SK-N-SH (cell line): ENCODE results near the gene ZIC2. TPM values are rescaled to one million over a fixed set of nuclear protein-coding genes. Genes with fewer than 3 reads are reported as not detected.

Experiments used
- CTCF ChIA-PET: fragments of 300-600, 350-600 bp; formaldehyde crosslinking; extraction: SDS; loops from one replicate; lab custom pipeline; 2021; lab: Yijun Ruan, JAX
- POLR2A ChIA-PET: fragments of 350-600 bp; sonication (Branson Sonifier 250); formaldehyde crosslinking; extraction: SDS; loops from one replicate; lab custom pipeline; 2020; ENCODE audit warnings: antibody characterized with exemption, inconsistent platforms; lab: Yijun Ruan, JAX
- DNase-seq: peaks from one replicate; pipeline ENCODE4 v3.0.0; 2012
- H2AFZ ChIP-seq: fragments of 200-600 bp; sonication (generic); 2 replicates; pipeline ENCODE4 v1.8.1; 2016; ENCODE audit warnings: antibody characterized with exemption, mild to moderate bottlenecking, low read depth
- H3F3A ChIP-seq: fragments of 200-600 bp; sonication (generic); replicated peaks from 2 replicates; pipeline ENCODE3; 2016; ENCODE audit warnings: antibody characterized with exemption, mild to moderate bottlenecking; ENCODE audit not compliant: insufficient read depth
- H3K27ac ChIP-seq, 2 experiments: fragments of 200-500 bp in 1 of 2; fragments of 200-600 bp in 1 of 2; sonication (Bioruptor generic) in 1 of 2; sonication (generic), shearing (Covaris generic) in 1 of 2; 2 replicates each; pipeline versions ENCODE4 v1.5.1 to v1.6.1; 2014 to 2016; ENCODE audit warnings: low read depth in 2 of 2, inconsistent platforms in 1 of 2, low read length in 1 of 2, mild to moderate bottlenecking in 1 of 2, mixed read lengths in 1 of 2
- H3K27me3 ChIP-seq: fragments of 200-600 bp; sonication (generic), shearing (Covaris generic); 2 replicates; pipeline ENCODE4 v1.6.1; 2016; ENCODE audit warnings: mixed run types; ENCODE audit not compliant: insufficient read depth
- H3K36me3 ChIP-seq, 2 experiments: fragments of 200-500 bp in 1 of 2; fragments of 200-600 bp in 1 of 2; sonication (Bioruptor generic) in 1 of 2; sonication (generic) in 1 of 2; replicated peaks in 1 of 2; 2 replicates each; pipeline versions ENCODE3 to v1.5.1; 2014 to 2016; ENCODE audit warnings: low read length in 1 of 2, mild to moderate bottlenecking in 1 of 2; ENCODE audit not compliant: insufficient read depth in 2 of 2, control insufficient read depth in 1 of 2
- H3K4me1 ChIP-seq, 2 experiments: fragments of 200-500 bp in 1 of 2; fragments of 200-600 bp in 1 of 2; sonication (Bioruptor generic) in 1 of 2; sonication (generic), shearing (Covaris generic) in 1 of 2; 2 replicates each; pipeline versions ENCODE4 v1.5.1 to v1.6.1; 2014 to 2016; ENCODE audit warnings: low read depth in 1 of 2, low read length in 1 of 2, mixed run types in 1 of 2; ENCODE audit not compliant: insufficient read depth in 2 of 2, control insufficient read depth in 1 of 2
- H3K4me2 ChIP-seq: fragments of 200-600 bp; sonication (generic), shearing (Covaris generic); 2 replicates; pipeline ENCODE4 v1.6.1; 2017; ENCODE audit warnings: mixed run types
- H3K4me3 ChIP-seq, 2 experiments: fragments of 200-500 bp in 1 of 2; fragments of 200-600 bp in 1 of 2; sonication (Bioruptor generic) in 1 of 2; sonication (generic), shearing (Covaris generic) in 1 of 2; 2 replicates each; pipeline versions ENCODE4 v1.5.1 to v1.8.1; 2014 to 2016; ENCODE audit warnings: low read depth in 2 of 2, inconsistent platforms in 1 of 2, low read length in 1 of 2, mild to moderate bottlenecking in 1 of 2, mixed read lengths in 1 of 2, moderate library complexity in 1 of 2
- H3K79me2 ChIP-seq: fragments of 200-600 bp; sonication (generic); 2 replicates; pipeline ENCODE4 v1.8.1; 2017; ENCODE audit warnings: mild to moderate bottlenecking; ENCODE audit not compliant: insufficient read depth
- H3K9ac ChIP-seq: fragments of 200-600 bp; sonication (generic); 2 replicates; pipeline ENCODE4 v1.6.1; 2017; ENCODE audit warnings: mixed run types
- H3K9me2 ChIP-seq: fragments of 200-600 bp; sonication (generic); 2 replicates; pipeline ENCODE4 v1.6.1; 2017; ENCODE audit warnings: mixed run types
- H3K9me3 ChIP-seq: fragments of 200-600 bp; sonication (generic); 2 replicates; pipeline ENCODE4 v1.6.1; 2017; ENCODE audit warnings: mixed run types, mild to moderate bottlenecking, moderate library complexity
- H4K20me1 ChIP-seq: fragments of 200-600 bp; sonication (generic); 2 replicates; pipeline ENCODE4 v1.6.1; 2017; ENCODE audit warnings: mild to moderate bottlenecking, mixed run types; ENCODE audit not compliant: insufficient read depth
- FOXM1 ChIP-seq: IDR thresholded peaks from 2 replicates; pipeline ENCODE4 v1.4.0; 2012; ENCODE audit warnings: low read depth, mild to moderate bottlenecking
- JUND ChIP-seq: IDR thresholded peaks from 2 replicates; pipeline ENCODE4 v1.4.0; 2012
- TCF12 ChIP-seq: IDR thresholded peaks from 2 replicates; pipeline ENCODE4 v1.4.0; 2012
- WGBS: methylation state at CpG from one replicate; pipeline ENCODE4 v1.1.6; 2017; ENCODE audit warnings: low lambda C conversion rate; 5-methylcytosine and 5-hydroxymethylcytosine counted together
- polyA plus RNA-seq, 3 experiments: library from polyadenylated mRNA; depleted of rRNA; stranded (reverse); fragments of >200 nt; gene quantifications; 2 replicates each; pipeline ENCODE4 v1.2.3, GENCODE V29; 2012
- TF ChIP-seq, protein P1 (sequence below): IDR thresholded peaks from 2 replicates; pipeline ENCODE4 v1.4.0; 2012; ENCODE audit warnings: low read depth, borderline replicate concordance
- TF ChIP-seq, protein P2 (sequence below): fragments of 200-600 bp; sonication (generic); IDR thresholded peaks from 2 replicates; pipeline ENCODE4 v1.6.1; 2017; ENCODE audit warnings: antibody characterized with exemption, mild to moderate bottlenecking, moderate library complexity

ZIC2 gene
- polyA plus RNA-seq, 1 of the 3 experiments (the other 2 are of a cell fraction), result not detected

DNA sequence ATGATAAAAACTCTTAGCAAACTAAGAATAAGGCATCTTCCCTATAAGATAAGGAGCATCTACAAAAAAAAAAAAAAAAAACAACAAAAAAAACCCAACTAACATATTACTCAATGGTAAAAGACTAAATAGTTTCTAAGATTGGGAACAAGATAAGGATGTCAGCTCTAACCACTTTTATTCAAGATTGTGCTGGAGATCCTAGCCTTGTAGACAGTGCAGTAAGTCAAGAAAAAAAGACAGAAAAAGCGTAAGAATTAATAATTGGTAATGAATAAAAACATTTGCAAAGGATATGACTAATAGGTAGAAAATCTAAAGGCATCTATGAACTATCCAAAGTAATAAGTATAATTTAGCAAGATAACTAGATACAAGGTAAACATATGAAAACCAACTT, 33.0 kb downstream of the ZIC2 start:
- H3K79me2 ChIP-seq, result no peaks in the 10 kb centered on the region

DNA sequence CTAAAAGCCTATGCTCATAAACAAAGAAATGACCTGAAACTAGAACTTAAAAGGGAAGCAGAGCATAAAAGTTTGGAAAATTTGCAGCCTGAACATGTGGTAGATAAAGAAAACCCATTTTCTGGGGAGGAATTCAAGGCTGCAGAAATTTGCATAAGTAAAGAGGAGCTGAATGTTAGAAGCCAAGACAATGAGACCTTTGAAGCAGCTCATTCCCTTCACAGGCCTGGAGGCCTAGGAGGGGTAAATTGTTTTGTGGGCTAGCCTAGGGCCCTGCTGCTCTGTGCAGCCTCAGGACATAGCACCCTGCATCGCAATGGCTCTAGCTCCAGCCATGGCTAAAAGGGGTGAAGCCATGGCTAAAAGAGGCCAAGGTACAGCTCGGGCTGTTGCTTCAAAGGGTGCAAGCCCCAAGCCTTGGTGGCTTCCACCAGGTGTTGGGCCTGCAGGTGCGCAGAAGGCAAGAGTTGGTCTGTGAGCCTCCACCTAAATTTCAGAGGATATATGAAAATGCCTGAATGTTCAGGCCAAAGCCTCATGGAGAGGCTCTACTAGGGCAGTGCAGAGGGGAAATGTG, 38.3 kb downstream of the ZIC2 start:
- H3K9me2 ChIP-seq, result no peaks in the 10 kb centered on the region
- POLR2A ChIA-PET, result no interaction called here

More for the DNA sequence above, 33.0 kb downstream of the ZIC2 start:
- no peak overlapping the region for H3K4me2 ChIP-seq
- TF ChIP-seq JUND (0 out of 2 replicates have a peak, but pooled peaks have one; percentile 11), TCF12 (no peak)
- TF ChIP-seq, all 33 proteins: peak for 1
- Histone ChIP-seq H4K20me1 (no peaks in the 10 kb centered on the region), H3K4me1 (no peaks in the 10 kb centered on the region), H3K9me2 (no peaks in the 10 kb centered on the region), H3K9me3 (no peaks in the 10 kb centered on the region), H3K36me3 (no peaks in the 10 kb centered on the region), H3K9ac (no peak overlapping the region), H2AFZ (no peak overlapping the region), H3K27ac (no peak overlapping the region), H3K27me3 (peaks cover 4% of the 10 kb centered on the region; the same call in 1 of the 2 replicates), H3F3A (no peaks in the 10 kb centered on the region), H3K4me3 (no peak overlapping the region)
- 26% methylated on average over 1 of the region's 1 CpG for WGBS
- ChIA-PET POLR2A (no interaction called here), CTCF (no interaction called here)
- DNase-seq, result no peak

DNA sequence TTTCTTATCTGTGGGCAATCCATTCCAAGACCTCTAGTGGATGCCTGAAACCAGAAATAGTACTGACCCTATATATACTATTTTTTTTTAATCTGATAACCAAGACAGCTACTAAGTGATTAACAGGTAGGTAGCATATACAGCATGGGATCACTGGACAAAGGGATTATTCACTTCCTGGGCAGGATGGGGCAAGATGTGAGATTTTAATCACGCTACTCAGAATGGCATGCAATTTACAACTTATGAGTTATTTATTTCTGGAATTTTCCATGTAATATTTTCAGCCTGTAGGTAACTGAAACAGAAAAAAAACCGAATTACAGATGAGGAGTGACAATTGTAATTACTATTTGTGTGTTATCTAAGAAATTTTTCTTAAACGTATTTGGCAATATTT, 41.2 kb downstream of the ZIC2 start:
- H3K36me3 ChIP-seq, result no peaks in the 10 kb centered on the region
- no peak overlapping the region for H3K4me2 ChIP-seq
- H2AFZ ChIP-seq, result no peak overlapping the region
- no peaks in the 10 kb centered on the region for H3K4me1 ChIP-seq
- TF ChIP-seq, protein P1, sequence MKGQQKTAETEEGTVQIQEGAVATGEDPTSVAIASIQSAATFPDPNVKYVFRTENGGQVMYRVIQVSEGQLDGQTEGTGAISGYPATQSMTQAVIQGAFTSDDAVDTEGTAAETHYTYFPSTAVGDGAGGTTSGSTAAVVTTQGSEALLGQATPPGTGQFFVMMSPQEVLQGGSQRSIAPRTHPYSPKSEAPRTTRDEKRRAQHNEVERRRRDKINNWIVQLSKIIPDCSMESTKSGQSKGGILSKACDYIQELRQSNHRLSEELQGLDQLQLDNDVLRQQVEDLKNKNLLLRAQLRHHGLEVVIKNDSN, result no peak
- TF ChIP-seq, all 33 proteins: peak for 0
- no peaks in the 10 kb centered on the region for H3K9me3 ChIP-seq
- ChIA-PET POLR2A (no interaction called here), CTCF (interaction anchor here (0.7 kb wide), 1 partner anchor 492 kb away, joined by 3 read pairs; no protein-coding TSS in a partner anchor)
- no peaks in the 10 kb centered on the region for H3F3A ChIP-seq
- H3K27me3 ChIP-seq, result peaks cover 4% of the 10 kb centered on the region; the same call in 1 of the 2 replicates
- H3K27ac ChIP-seq, result no peak overlapping the region
- H3K9me2 ChIP-seq, result no peaks in the 10 kb centered on the region
- H3K79me2 ChIP-seq, result no peaks in the 10 kb centered on the region
- no peak overlapping the region for H3K9ac ChIP-seq
- H4K20me1 ChIP-seq, result no peaks in the 10 kb centered on the region
- 78% methylated on average over 3 of the region's 3 CpGs for WGBS
- no peak overlapping the region for H3K4me3 ChIP-seq
- no peak for DNase-seq

More for the DNA sequence above, 38.3 kb downstream of the ZIC2 start:
- no peaks in the 10 kb centered on the region for H4K20me1 ChIP-seq
- no peaks in the 10 kb centered on the region for H3K9me3 ChIP-seq
- no peak overlapping the region for H3K27ac ChIP-seq
- no peak for TF ChIP-seq FOXM1
- TF ChIP-seq, protein P2, sequence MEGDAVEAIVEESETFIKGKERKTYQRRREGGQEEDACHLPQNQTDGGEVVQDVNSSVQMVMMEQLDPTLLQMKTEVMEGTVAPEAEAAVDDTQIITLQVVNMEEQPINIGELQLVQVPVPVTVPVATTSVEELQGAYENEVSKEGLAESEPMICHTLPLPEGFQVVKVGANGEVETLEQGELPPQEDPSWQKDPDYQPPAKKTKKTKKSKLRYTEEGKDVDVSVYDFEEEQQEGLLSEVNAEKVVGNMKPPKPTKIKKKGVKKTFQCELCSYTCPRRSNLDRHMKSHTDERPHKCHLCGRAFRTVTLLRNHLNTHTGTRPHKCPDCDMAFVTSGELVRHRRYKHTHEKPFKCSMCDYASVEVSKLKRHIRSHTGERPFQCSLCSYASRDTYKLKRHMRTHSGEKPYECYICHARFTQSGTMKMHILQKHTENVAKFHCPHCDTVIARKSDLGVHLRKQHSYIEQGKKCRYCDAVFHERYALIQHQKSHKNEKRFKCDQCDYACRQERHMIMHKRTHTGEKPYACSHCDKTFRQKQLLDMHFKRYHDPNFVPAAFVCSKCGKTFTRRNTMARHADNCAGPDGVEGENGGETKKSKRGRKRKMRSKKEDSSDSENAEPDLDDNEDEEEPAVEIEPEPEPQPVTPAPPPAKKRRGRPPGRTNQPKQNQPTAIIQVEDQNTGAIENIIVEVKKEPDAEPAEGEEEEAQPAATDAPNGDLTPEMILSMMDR, result no peak
- TF ChIP-seq, all 33 proteins: peak for 0
- Histone ChIP-seq H3F3A (no peaks in the 10 kb centered on the region), H2AFZ (no peak overlapping the region), H3K9ac (no peak overlapping the region), H3K4me1 (no peaks in the 10 kb centered on the region), H3K36me3 (no peaks in the 10 kb centered on the region), H3K4me2 (no peak overlapping the region), H3K79me2 (no peaks in the 10 kb centered on the region), H3K4me3 (no peak overlapping the region), H3K27me3 (peaks cover 4% of the 10 kb centered on the region; the same call in 1 of the 2 replicates)
- no peak for DNase-seq
- CTCF ChIA-PET, result interaction anchor here (0.7 to 1.5 kb wide), 2 partner anchors 362 to 969 kb away, joined by 3 read pairs; no protein-coding TSS in a partner anchor
- WGBS, result 64% methylated on average over 2 of the region's 3 CpGs
